Measurements from ENCODE around the gene ELOA2.
"Not testable (repeated sequence)": the region's sequence is repeated elsewhere in the genome, so short reads cannot be mapped to it uniquely, and the experiment has no call there.

The ELOA2 gene

GRCh38 chr18:47035156-47035671 is at the start of gene ELOA2:
Gene ELOA2, minus strand, starts transcription at chr18:47035621. Its CDS starts 357 bp downstream, at chr18:47035264.
- no peak for DNase-seq

GRCh38 chr18:47081578-47081977 is 46.2 kb upstream of the ELOA2 start:
- no peak for DNase-seq

GRCh38 chr18:47080872-47081271 is 45.5 kb upstream of the ELOA2 start:
- DNase-seq: no peak

GRCh38 chr18:47077111-47077510 is 41.7 kb upstream of the ELOA2 start:
- DNase-seq: no peak

GRCh38 chr18:47075098-47075883 is 39.9 kb upstream of the ELOA2 start:
- DNase-seq: no peak

- no peak for DNase-seq
Observed at GRCh38 chr18:47067648-47068047, 32.2 kb upstream of the ELOA2 start.

- no peak for DNase-seq
Observed at GRCh38 chr18:47063096-47063495, 27.7 kb upstream of the ELOA2 start.

- DNase-seq: no peak
Observed at GRCh38 chr18:47062471-47062870, 27.1 kb upstream of the ELOA2 start.

GRCh38 chr18:47054369-47054768 is 18.9 kb upstream of the ELOA2 start:
- no peak for DNase-seq

GRCh38 chr18:47050468-47050867 is 15.0 kb upstream of the ELOA2 start:
- DNase-seq: peak; percentile 6

- no peak for DNase-seq
Observed at GRCh38 chr18:47040982-47041381, 5.6 kb upstream of the ELOA2 start.

GRCh38 chr18:47036927-47037578 is 1.6 kb upstream of the ELOA2 start:
- no peak for DNase-seq

GRCh38 chr18:47036298-47036874 is 965 bp upstream of the ELOA2 start:
- DNase-seq: no peak

GRCh38 chr18:47034591-47034990 is 830 bp downstream of the ELOA2 start:
- DNase-seq: not testable (repeated sequence)

- DNase-seq: no peak
Observed at GRCh38 chr18:47032945-47033344, 2.5 kb downstream of the ELOA2 start.

GRCh38 chr18:47030887-47031286 is 4.5 kb downstream of the ELOA2 start:
- DNase-seq: not testable (repeated sequence)

- not testable (repeated sequence) for DNase-seq
Observed at GRCh38 chr18:47029684-47030353, 5.6 kb downstream of the ELOA2 start.

GRCh38 chr18:47028738-47029137 is 6.7 kb downstream of the ELOA2 start:
- not testable (repeated sequence) for DNase-seq

- DNase-seq: not testable (repeated sequence)
Observed at GRCh38 chr18:47025557-47026174, 9.8 kb downstream of the ELOA2 start.

GRCh38 chr18:47023769-47024465 is 11.5 kb downstream of the ELOA2 start:
- DNase-seq: not testable (repeated sequence)

- not testable (repeated sequence) for DNase-seq
Observed at GRCh38 chr18:47022821-47023220, 12.6 kb downstream of the ELOA2 start.

GRCh38 chr18:47020757-47021156 is 14.7 kb downstream of the ELOA2 start:
- DNase-seq: not testable (repeated sequence)
